ENCODE results near the gene FBXW7. TPM values are rescaled to one million over a fixed set of nuclear protein-coding genes. Genes with fewer than 3 reads are reported as not detected.
A peak's percentile ranks its signal among the peaks of the same experiment; 100 is the strongest.

FBXW7 gene
- total and polyA plus RNA-seq, 12 donors: 12.1 to 87.6 (median 66.8) TPM

DNA sequence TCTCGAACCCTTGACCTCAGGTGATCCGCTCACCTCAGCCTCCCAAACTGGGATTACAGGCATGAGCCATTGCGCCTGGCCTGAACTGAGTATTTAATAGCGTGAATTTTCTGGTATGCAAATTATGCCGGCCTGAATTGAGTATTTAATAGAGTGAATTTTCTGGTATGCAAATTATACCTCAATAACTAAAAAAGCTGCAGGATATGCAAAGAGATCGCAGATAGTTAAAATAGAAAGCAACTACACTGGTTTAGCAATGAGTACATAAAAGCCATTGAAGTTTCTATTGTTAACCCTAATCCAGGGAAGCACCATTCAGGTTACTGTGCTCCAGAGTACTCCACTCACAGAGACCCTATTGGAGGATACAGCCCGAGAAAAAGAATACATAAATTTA, 22.8 kb downstream of the FBXW7 start:
- WGBS, 2 donors: 96% methylated on average over 7 of the region's 7 CpGs
- TF ChIP-seq, protein P1, sequence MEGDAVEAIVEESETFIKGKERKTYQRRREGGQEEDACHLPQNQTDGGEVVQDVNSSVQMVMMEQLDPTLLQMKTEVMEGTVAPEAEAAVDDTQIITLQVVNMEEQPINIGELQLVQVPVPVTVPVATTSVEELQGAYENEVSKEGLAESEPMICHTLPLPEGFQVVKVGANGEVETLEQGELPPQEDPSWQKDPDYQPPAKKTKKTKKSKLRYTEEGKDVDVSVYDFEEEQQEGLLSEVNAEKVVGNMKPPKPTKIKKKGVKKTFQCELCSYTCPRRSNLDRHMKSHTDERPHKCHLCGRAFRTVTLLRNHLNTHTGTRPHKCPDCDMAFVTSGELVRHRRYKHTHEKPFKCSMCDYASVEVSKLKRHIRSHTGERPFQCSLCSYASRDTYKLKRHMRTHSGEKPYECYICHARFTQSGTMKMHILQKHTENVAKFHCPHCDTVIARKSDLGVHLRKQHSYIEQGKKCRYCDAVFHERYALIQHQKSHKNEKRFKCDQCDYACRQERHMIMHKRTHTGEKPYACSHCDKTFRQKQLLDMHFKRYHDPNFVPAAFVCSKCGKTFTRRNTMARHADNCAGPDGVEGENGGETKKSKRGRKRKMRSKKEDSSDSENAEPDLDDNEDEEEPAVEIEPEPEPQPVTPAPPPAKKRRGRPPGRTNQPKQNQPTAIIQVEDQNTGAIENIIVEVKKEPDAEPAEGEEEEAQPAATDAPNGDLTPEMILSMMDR (IDR thresholded peaks at IDR 0.05): no peak
- Histone ChIP-seq H3K4me1 (peaks cover 0 to 43% (median 5%) of the 10 kb centered on the region in 9 donors), H3K27ac (peak overlapping the region in 2 of 10 donors; percentile 24 to 29), H3K36me3 (no peaks in the 10 kb centered on the region), H3K9me3 (no peaks in the 10 kb centered on the region), H3K27me3 (no peaks in the 10 kb centered on the region), H3K4me3 (no peak overlapping the region)
- intact Hi-C loops (cut with DNase I): no loop called here
- DNase-seq: no peak
- ATAC-seq: no peak

DNA sequence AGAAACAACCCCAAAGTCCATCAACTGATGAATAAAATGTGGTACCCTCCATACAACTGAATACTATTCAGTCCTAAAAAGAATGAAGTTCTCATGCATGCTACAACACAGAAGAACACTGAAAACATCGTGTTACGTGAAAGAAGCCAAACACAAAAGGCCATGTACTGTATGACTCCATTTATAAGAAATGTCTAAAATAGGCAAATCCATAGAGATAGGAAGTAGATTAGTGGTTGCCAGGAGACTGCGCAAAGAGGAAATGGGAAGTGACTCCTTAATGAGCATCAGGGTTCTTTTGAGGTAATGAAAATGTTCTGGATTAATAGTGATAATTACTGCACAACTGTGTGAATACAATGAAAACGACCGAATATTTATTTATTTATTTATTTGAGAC, 23.4 kb downstream of the FBXW7 start:
- no peaks in the 10 kb centered on the region for H3K9me3 ChIP-seq
- ATAC-seq (peak in 6 of 8 donors; percentile 29 to 86 (median 78)), DNase-seq (peak in 1 of 2 donors; percentile 9)
- intact Hi-C loops (cut with DNase I): no loop called here
- H3K27me3 ChIP-seq: no peaks in the 10 kb centered on the region
- no peak overlapping the region for H3K4me3 ChIP-seq
- 69 to 75% methylated on average over 5 of the region's 5 CpGs for WGBS, 2 donors
- H3K4me1 ChIP-seq: peaks cover 0 to 43% (median 5%) of the 10 kb centered on the region in 9 donors
- H3K36me3 ChIP-seq: peaks cover 0 to 4% (median 0%) of the 10 kb centered on the region in 9 donors
- TF ChIP-seq, protein P1 (IDR thresholded peaks at IDR 0.05): no peak
- peak overlapping the region in 4 of 10 donors; percentile 13 to 42 (median 30) for H3K27ac ChIP-seq

DNA sequence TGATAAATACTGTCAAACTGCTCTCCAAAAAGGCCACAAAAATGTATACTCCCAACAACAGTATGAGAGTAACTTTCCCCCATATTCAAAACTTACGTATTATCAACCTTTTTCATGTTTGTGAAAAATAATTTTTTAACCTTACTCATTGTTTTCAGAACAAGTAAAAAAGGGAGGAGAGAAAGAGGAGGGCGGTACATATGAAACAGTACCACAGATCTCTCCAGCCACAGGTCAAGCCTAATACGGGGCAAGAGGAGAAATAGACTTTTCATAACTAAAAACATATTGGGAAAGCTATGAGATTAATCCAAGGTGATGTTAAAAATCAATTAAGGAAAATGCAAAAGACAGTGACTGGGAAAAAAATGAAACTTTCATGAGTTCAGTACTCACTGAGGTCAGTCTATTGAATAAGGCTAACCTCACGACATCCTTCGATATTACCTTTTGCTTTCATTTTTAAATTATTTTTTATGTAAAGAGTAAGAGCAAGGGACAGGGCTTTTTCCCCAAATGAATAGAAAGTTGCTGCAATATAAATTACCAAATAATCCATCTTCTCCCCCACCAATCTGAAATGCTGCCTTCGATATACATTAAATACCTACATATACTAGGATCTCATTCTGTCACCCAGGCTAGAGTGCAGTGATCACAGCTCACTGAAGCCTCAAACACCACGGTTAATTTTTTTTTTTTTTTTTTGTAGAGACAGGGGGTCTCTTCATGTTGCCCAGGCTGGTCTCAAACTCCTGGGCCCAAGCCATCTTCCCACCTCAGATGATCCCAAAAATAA, 25.3 kb downstream of the FBXW7 start:
- ATAC-seq: no peak
- no peak overlapping the region for H3K4me3 ChIP-seq
- H3K27ac ChIP-seq: peak overlapping the region in 1 of 10 donors; percentile 0
- H3K27me3 ChIP-seq: no peaks in the 10 kb centered on the region
- no peaks in the 10 kb centered on the region for H3K9me3 ChIP-seq
- H3K4me1 ChIP-seq: peaks cover 0 to 34% (median 5%) of the 10 kb centered on the region in 9 donors
- no peak for DNase-seq
- TF ChIP-seq, protein P1 (IDR thresholded peaks at IDR 0.05): no peak
- intact Hi-C loops (cut with DNase I): no loop called here
- peaks cover 0 to 13% (median 0%) of the 10 kb centered on the region in 9 donors for H3K36me3 ChIP-seq
- 88 to 91% methylated on average over 7 of the region's 7 CpGs for WGBS, 2 donors

DNA sequence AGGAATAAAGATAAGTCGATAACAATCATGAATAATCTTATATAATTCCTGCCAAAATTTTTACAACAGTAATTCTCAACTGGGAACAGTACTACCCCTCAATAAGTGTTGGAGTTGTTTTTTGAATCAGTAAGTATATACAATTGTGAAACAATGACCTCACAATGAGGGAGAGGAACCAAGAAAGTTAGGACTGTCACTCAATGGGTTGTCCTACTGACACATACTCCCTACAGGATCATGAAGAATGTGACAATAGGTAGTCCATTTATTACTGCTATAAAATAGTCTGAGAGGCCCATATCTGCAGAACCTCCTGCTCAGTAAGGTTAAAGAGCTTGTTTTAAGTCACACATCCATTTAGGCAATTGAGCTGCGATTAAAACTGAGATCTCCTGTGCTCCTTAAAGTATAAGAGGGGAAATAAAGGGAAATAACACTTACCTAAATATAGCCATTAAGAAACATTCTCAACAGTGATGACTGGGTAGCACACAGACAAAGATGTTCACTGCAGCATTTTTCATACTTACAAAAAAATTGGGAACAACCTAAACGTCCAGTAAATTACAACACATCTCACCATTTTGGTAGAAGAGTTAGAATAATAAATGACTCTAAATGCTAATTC, 26.2 kb downstream of the FBXW7 start:
- 81 to 83% methylated on average over 3 of the region's 3 CpGs for WGBS, 2 donors
- no peak for ATAC-seq
- DNase-seq: no peak
- Histone ChIP-seq H3K4me1 (peaks cover 0 to 27% (median 5%) of the 10 kb centered on the region in 9 donors), H3K27me3 (no peaks in the 10 kb centered on the region), H3K9me3 (no peaks in the 10 kb centered on the region), H3K27ac (no peak overlapping the region), H3K4me3 (no peak overlapping the region), H3K36me3 (peaks cover 0 to 13% (median 0%) of the 10 kb centered on the region in 9 donors)
- TF ChIP-seq, protein P1 (IDR thresholded peaks at IDR 0.05): no peak
- intact Hi-C loops (cut with DNase I): loop anchor here in 2 of 10 donors (5.0 to 10.0 kb wide), 2 partner anchors 135 to 223 kb away; no protein-coding TSS in a partner anchor
